Esophagus mucosa (tissue), 1 donor: Measurements from ENCODE around the gene PRMT6. TPM values are rescaled to one million over a fixed set of nuclear protein-coding genes. Genes with fewer than 3 reads are reported as not detected.

Experiments used
- ATAC-seq: fragments of 200-7000 bp; cut with Tn5 transposase; one replicate; pipeline ENCODE4 v1.9.1; 2020
- total RNA-seq: library from RNA; stranded (reverse); gene quantifications from one replicate; pipeline ENCODE4 v1.2.4, GENCODE V29; 2023
- donor health status: DM: yes; HTN: yes; CAD: no.

The PRMT6 gene
- total RNA-seq, 1 donor from 2014 or later = 9.0 TPM

DNA sequence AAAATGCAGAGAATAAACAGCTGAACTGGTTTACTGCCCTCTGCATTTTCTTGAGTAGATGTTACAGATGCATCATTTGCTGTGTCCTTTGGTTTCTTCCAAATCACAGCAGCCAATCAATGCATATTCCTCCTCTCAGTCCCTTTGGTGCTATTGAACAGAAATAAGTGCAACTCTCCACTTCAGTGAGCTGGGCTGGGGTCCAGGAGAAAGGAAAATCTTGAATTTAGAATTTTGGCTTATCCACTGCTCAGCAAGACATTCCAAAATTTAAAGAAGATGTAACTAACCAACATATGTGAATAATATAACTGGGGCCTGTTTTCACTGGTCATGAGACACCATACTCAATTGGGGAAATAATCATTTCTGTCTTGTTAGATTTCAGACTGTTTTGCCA lies 39.2 kb downstream of the PRMT6 start:
- no peak for ATAC-seq

DNA sequence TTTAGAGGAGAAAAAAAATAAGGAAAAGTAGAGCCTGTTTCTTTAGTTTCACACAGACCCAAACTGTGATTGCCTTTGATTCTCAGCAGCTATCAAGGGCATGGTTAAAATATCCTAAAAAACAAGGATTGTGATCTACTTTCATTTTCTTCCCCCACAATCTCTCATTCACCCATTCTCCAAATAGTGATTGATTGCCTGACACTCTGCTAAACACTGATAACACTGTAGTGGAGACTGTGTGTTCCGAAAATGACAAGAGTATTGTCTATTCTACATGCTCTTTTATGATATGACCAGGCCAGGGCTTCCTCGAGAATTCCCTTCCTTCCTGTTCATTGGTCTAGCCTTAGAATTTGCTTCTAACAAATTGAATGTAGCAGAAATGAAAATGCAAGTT lies 40.2 kb downstream of the PRMT6 start:
- ATAC-seq = no peak

DNA sequence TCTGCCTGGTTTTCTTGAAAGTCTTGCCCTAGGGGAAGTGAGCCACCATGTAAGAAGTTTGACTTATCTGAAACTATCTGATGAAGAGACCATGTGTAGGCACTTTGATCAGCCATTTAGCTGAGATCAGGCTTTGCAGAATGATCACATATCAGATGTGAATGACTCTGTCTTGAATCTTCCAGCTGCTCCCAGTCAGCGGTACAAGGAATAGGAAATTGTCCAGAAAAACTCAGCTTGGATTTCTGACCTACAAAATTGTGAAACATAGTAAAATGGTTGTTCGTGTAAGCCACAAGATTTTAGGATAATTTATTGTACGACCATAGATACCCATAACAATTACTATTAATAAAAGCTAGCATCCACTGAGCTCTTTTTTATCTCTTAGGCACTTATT lies 42.5 kb downstream of the PRMT6 start:
- ATAC-seq = no peak

DNA sequence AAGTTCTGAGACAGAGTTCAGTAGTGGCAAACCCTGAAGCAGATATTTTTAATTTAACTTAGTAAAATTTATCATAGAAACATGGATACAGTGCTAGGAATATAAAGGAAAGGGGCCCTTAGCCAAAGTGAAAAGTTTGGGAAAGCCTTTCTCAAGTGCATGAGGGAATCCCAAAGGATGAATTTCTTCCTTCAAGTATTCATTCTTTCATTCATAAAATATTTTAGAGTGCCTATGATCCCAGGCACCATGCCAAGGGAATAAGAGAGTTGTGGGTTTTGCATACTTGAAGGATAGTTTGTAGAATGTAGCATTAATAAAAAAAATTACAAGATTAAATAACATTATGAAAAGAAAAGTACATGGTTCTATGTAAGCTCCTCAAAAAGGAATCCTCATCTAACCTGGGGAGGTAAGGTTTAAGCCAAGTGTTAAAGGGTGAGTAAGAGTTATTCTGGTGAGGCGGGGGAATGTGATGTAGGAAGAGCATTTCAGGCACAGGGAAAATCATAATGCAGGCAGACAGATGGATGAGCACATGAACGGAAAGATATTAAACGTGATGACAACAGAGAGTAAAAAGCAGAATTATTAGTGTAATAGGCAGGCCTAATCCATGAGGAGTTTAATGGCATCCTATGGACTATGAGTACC lies 44.0 kb downstream of the PRMT6 start:
- no peak for ATAC-seq

DNA sequence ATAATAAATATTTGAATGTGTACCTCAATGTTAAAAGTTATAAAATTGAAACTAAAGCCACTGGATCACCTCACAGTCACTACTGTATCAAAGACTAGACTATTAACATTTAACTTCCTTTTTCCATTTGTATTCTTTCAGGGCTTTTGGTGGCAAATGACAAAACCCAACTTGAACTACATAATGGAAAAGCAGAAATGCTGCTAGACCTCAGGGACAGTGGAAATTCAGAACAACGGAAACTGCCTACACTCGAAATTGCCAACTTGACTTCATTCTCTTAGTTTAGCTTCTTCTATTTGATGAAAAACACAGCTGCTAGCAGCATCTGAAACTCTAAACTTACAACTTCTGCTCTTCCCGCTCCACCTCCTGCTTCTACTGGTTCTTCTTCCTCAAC lies 49.4 kb downstream of the PRMT6 start:
- no peak for ATAC-seq

Other genes starting within 250 kb of the PRMT6 start
- 0.48 TPM for gene NTNG1, start 84.4 kb downstream of the PRMT6 start, total RNA-seq